Left ventricle myocardium inferior (tissue), 1 donor: ENCODE measurements around the gene SIRPB1. TPM values are rescaled to one million over a fixed set of nuclear protein-coding genes. Genes with fewer than 3 reads are reported as not detected.
"Not testable (repeated sequence)": the region's sequence is repeated elsewhere in the genome, so short reads cannot be mapped to it uniquely, and the experiment has no call there.

Experiments
- DNase-seq: peaks from one replicate; pipeline ENCODE4 v3.0.0-alpha.2; 2020
- H3K27ac ChIP-seq: fragments of 200-600 bp; replicated peaks from 2 replicates; pipeline ENCODE4 v1.8.0; 2021
- H3K27me3 ChIP-seq: fragments of 200-600 bp; 2 replicates; pipeline ENCODE4 v1.8.0; 2021; ENCODE audit warnings: low read depth
- H3K36me3 ChIP-seq: fragments of 200-600 bp; 2 replicates; pipeline ENCODE4 v1.8.0; 2021
- H3K4me1 ChIP-seq: fragments of 200-600 bp; 2 replicates; pipeline ENCODE4 v1.8.0; 2021
- H3K4me3 ChIP-seq: fragments of 200-600 bp; 2 replicates; pipeline ENCODE4 v1.8.0; 2021; ENCODE audit warnings: mild to moderate bottlenecking, moderate library complexity
- H3K9me3 ChIP-seq: fragments of 200-600 bp; replicated peaks from 2 replicates; pipeline ENCODE4 v1.8.0; 2021
- CTCF ChIP-seq: fragments of 200-600 bp; IDR thresholded peaks from 2 replicates; pipeline ENCODE4 v1.8.0; 2021; ENCODE audit warnings: antibody characterized with exemption, mild to moderate bottlenecking, borderline replicate concordance
- intact Hi-C: fragments of 100-400 bp; cut with micrococcal nuclease; formaldehyde crosslinking; loops from one replicate; pipeline ENCODE4 v1.11.0; 2022
- total RNA-seq: library from RNA; stranded (reverse); fragmentation: NEBNext Ultra II Directional; extraction: Animal tissue kit (Norgen Biotek cat#: 25700); gene quantifications from one replicate; pipeline ENCODE4 v1.2.1, GENCODE V29; 2021
- donor health status: DM: no; HTN: yes; CAD: no; lungs with severe emphysema.

The SIRPB1 gene
- total RNA-seq, 1 donor from 2014 or later, result 0.27 TPM

- no peak overlapping the region for H3K27ac ChIP-seq
- no peaks in the 10 kb centered on the region for H3K4me1 ChIP-seq
- TF ChIP-seq CTCF, result no peak
- H3K36me3 ChIP-seq, result no peaks in the 10 kb centered on the region
- intact Hi-C loops, result no loop called here
- no peaks in the 10 kb centered on the region for H3K9me3 ChIP-seq
- no peak for DNase-seq
- H3K4me3 ChIP-seq, result no peak overlapping the region
- H3K27me3 ChIP-seq, result peaks cover 47% of the 10 kb centered on the region
Measured at GRCh38 chr20:1648101-1648500, 28.3 kb upstream of the SIRPB1 start.

- no peak overlapping the region for H3K27ac ChIP-seq
- intact Hi-C loops, result no loop called here
- no peak for TF ChIP-seq CTCF
- no peaks in the 10 kb centered on the region for H3K4me1 ChIP-seq
- H3K27me3 ChIP-seq, result peaks cover 42% of the 10 kb centered on the region
- no peak overlapping the region for H3K4me3 ChIP-seq
- peaks cover 3% of the 10 kb centered on the region for H3K9me3 ChIP-seq
- H3K36me3 ChIP-seq, result no peaks in the 10 kb centered on the region
- no peak for DNase-seq
Measured at GRCh38 chr20:1646975-1647431, 27.2 kb upstream of the SIRPB1 start.

GRCh38 chr20:1644101-1644962 lies 24.5 kb upstream of the SIRPB1 start:
- peaks cover 27% of the 10 kb centered on the region for H3K9me3 ChIP-seq
- no peaks in the 10 kb centered on the region for H3K4me1 ChIP-seq
- intact Hi-C loops, result no loop called here
- H3K36me3 ChIP-seq, result no peaks in the 10 kb centered on the region
- TF ChIP-seq CTCF, result no peak
- peaks cover 37% of the 10 kb centered on the region for H3K27me3 ChIP-seq
- H3K27ac ChIP-seq, result no peak overlapping the region
- H3K4me3 ChIP-seq, result no peak overlapping the region
- DNase-seq, result no peak

GRCh38 chr20:1638643-1639042 lies 18.8 kb upstream of the SIRPB1 start:
- intact Hi-C loops, DNase-seq, H3K27me3 ChIP-seq, H3K4me1 ChIP-seq, H3K36me3 ChIP-seq, H3K4me3 ChIP-seq, H3K27ac ChIP-seq: not testable (repeated sequence)
- H3K9me3 ChIP-seq, result peaks cover 33% of the 10 kb centered on the region

GRCh38 chr20:1637755-1638154 lies 17.9 kb upstream of the SIRPB1 start:
- DNase-seq, result no peak

More at GRCh38 chr20:1637755-1638154, 17.9 kb upstream of the SIRPB1 start:
- Histone ChIP-seq H3K4me1 (no peaks in the 10 kb centered on the region), H3K27me3 (no peaks in the 10 kb centered on the region), H3K4me3 (no peak overlapping the region), H3K27ac (no peak overlapping the region), H3K36me3 (no peaks in the 10 kb centered on the region), H3K9me3 (peaks cover 33% of the 10 kb centered on the region)
- intact Hi-C loops, result no loop called here
- TF ChIP-seq CTCF, result no peak
